Activated naive CD8-positive, alpha-beta T cell treated with anti-CD3 and anti-CD28 coated beads, Interleukin-2, amount 10 ng/mL, durations not matched to agents 7 days and 5 days (primary cell): ENCODE data around the gene PON1. TPM values are rescaled to one million over a fixed set of nuclear protein-coding genes. Genes with fewer than 3 reads are reported as not detected.

ENCODE experiments used
- ATAC-seq: fragments of 150-1000 bp; cut with Tn5 transposase; one replicate; pipeline ENCODE4 v1.10.0; 2021; ENCODE audit warnings: low read depth, moderate library complexity
- POLR2A ChIA-PET: fragments of 350-600 bp; sonication (Branson Sonifier 250); formaldehyde crosslinking; loops from one replicate; lab custom pipeline; 2021; ENCODE audit warnings: antibody characterized with exemption; lab: Charles Lee
- DNase-seq: peaks from one replicate; pipeline ENCODE4 v3.0.0; 2021
- H3K27ac Mint-ChIP-seq: one replicate; pipeline ENCODE4 v1.8.0; 2022; ENCODE audit warnings: mild to moderate bottlenecking, mixed read lengths
- H3K27me3 Mint-ChIP-seq: one replicate; pipeline ENCODE4 v1.8.0; 2022; ENCODE audit warnings: mild to moderate bottlenecking, moderate library complexity, mixed read lengths
- H3K36me3 Mint-ChIP-seq: one replicate; pipeline ENCODE4 v1.8.0; 2021; ENCODE audit warnings: mild to moderate bottlenecking, mixed read lengths
- H3K4me1 Mint-ChIP-seq: one replicate; pipeline ENCODE4 v1.8.0; 2021; ENCODE audit warnings: mixed read lengths
- H3K4me3 Mint-ChIP-seq: one replicate; pipeline ENCODE4 v1.8.0; 2022; ENCODE audit warnings: mild to moderate bottlenecking, moderate library complexity, mixed read lengths
- H3K9me3 Mint-ChIP-seq: one replicate; pipeline ENCODE4 v1.8.0; 2021; ENCODE audit warnings: mixed read lengths
- total RNA-seq, 2 experiments: library from RNA; stranded (reverse); gene quantifications; one replicate each; pipeline ENCODE4 v1.2.3, GENCODE V29; 2021

Gene PON1
- total RNA-seq, 2 experiments from 2014 or later = not detected

DNA sequence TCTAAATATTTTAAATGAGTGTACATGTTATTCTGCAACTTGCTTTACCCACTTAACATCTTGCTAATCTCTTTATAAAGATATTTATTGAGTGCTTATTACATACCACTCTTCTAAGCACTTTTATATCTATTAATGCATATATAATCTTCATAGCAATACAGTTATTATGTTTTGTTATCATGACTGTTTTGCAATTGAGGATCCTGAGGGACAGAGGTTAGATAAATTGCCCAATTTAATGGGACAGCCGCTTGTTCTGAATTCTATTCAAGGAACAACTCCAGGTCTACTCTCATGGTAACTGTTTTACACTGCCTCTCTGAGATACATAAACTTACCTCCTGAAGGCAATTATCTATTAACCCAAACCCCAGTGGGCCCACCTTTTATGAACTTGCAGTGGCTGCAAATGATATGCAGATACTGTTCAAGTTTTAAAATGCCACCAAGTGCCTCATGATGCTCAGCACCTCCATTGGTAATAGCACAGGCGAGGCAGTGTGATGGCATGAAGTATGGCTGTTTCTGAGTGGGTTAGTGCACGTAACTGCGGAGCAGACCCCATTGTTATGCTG is 60.5 kb downstream of the PON1 start:
- Mint-ChIP-seq H3K27ac (no peak overlapping the region), H3K27me3 (peaks cover 7% of the 10 kb centered on the region), H3K9me3 (no peaks in the 10 kb centered on the region), H3K4me1 (no peaks in the 10 kb centered on the region), H3K36me3 (no peaks in the 10 kb centered on the region), H3K4me3 (no peak overlapping the region)
- DNase-seq (no peak), ATAC-seq (no peak)
- POLR2A ChIA-PET = no interaction called here

DNA sequence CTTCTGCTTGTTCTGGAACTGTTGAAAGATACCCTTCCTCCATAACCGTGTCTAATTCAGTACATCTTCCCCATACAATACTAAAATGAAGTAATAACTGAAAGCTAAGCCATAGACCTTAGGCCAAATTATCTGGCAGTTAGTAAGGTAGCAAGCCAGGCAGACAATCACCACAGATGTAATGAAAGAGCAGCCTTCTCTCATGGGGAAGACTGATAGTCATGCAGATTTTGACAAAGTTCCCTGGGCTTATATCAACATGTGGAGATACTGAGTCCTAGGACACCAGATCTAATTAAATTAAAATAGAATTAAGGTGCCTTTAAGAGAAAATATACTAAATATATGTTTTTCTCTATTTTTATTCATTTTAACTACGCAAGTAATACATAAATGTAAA is 61.5 kb downstream of the PON1 start:
- no peaks in the 10 kb centered on the region for H3K4me1 Mint-ChIP-seq
- H3K27ac Mint-ChIP-seq = no peak overlapping the region
- peaks cover 8% of the 10 kb centered on the region for H3K27me3 Mint-ChIP-seq
- no peak for ATAC-seq
- H3K36me3 Mint-ChIP-seq = no peaks in the 10 kb centered on the region
- POLR2A ChIA-PET = no interaction called here
- DNase-seq = no peak
- H3K9me3 Mint-ChIP-seq = no peaks in the 10 kb centered on the region
- no peak overlapping the region for H3K4me3 Mint-ChIP-seq

DNA sequence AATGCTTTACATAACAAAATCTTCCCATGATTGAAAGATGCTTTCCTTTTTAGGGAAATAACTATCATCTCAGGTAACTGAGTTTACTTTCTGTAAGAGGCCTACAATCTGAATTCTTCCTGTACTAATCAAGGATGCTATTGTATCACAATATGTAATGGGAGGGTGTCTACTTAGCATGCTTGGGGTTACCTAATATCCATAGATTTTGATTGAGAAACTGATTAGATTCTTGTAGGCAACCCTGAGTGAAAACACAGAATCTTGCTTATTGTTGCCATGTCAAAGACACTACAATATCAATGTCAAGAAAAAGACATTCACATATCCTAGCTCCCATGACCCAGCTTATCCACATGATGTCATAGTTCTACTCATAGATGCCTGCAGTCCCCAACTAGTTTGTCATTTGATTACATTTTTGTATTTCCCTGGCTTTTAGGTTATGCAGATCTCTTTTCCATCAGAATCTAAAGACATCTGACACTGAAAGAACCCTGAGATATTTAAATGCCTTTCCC is 62.4 kb downstream of the PON1 start:
- H3K27ac Mint-ChIP-seq = no peak overlapping the region
- ATAC-seq (no peak), DNase-seq (no peak)
- peaks cover 8% of the 10 kb centered on the region for H3K27me3 Mint-ChIP-seq
- H3K36me3 Mint-ChIP-seq = no peaks in the 10 kb centered on the region
- H3K9me3 Mint-ChIP-seq = no peaks in the 10 kb centered on the region
- H3K4me1 Mint-ChIP-seq = no peaks in the 10 kb centered on the region
- H3K4me3 Mint-ChIP-seq = no peak overlapping the region
- POLR2A ChIA-PET = no interaction called here

DNA sequence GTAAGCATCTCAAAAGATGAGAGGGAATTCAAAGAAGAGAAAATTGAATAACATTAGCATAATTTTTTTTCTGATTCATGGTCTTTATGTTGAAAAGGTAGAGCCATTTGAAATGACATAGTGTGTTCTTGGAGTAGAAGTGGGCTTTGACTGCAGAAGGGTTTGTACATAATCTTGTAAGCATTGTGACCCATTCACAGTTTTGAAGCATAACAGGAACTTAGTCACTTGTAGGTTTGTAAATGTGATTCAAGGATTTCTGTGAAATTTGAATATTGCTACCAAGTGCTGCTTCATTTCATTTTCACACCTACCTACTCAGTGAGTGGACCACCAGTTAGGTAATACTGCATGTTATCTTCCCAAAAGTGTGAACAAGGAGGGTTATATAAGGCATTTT is 68.6 kb downstream of the PON1 start:
- Mint-ChIP-seq H3K9me3 (no peaks in the 10 kb centered on the region), H3K36me3 (no peaks in the 10 kb centered on the region), H3K27me3 (peaks cover 3% of the 10 kb centered on the region), H3K4me3 (no peak overlapping the region), H3K27ac (no peak overlapping the region), H3K4me1 (no peaks in the 10 kb centered on the region)
- POLR2A ChIA-PET = no interaction called here
- no peak for DNase-seq
- no peak for ATAC-seq

DNA sequence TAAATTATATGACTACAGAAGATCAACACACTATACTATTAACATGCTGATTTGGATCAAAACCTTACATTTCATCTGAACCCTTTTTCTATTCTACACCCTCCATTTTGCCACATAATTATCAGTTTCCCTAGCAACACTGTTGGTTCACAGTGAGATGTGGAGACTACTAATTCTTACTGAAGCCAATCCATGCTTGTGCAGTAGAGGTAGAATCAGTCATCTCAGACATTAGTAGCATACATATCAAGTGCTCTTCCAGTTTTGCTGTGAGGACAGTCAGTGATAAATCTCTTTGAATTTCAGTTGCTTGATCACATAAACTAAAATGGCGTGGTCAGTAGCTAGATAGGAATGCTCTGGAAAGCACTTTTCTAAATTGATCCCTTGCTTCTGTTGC is 70.3 kb downstream of the PON1 start:
- no peaks in the 10 kb centered on the region for H3K36me3 Mint-ChIP-seq
- no peak for ATAC-seq
- no peak for DNase-seq
- H3K27me3 Mint-ChIP-seq = peaks cover 2% of the 10 kb centered on the region
- no peaks in the 10 kb centered on the region for H3K4me1 Mint-ChIP-seq
- no peak overlapping the region for H3K4me3 Mint-ChIP-seq
- no peaks in the 10 kb centered on the region for H3K9me3 Mint-ChIP-seq
- H3K27ac Mint-ChIP-seq = no peak overlapping the region
- POLR2A ChIA-PET = no interaction called here

DNA sequence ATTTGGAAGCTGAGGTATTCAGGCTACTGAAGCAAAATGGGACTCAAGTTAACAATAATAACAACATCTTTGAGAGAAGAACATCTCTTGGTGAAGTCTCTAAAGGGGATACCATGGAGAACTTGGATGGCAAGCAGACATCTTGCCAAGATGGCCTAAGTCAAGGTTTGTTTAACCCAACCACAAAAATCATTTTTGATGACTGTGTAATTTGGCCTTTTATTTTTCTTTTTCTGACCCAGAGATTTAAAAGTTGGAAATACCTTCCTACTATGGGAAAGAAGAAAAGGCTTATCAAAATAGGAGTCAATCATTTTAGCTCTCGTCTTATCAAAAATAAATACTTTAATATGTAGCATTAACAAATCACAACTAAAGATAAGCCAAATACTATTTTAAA is 72.4 kb downstream of the PON1 start:
- Mint-ChIP-seq H3K4me3 (no peak overlapping the region), H3K36me3 (no peaks in the 10 kb centered on the region), H3K9me3 (no peaks in the 10 kb centered on the region), H3K4me1 (no peaks in the 10 kb centered on the region), H3K27ac (no peak overlapping the region), H3K27me3 (no peaks in the 10 kb centered on the region)
- POLR2A ChIA-PET = no interaction called here
- ATAC-seq (no peak), DNase-seq (no peak)

DNA sequence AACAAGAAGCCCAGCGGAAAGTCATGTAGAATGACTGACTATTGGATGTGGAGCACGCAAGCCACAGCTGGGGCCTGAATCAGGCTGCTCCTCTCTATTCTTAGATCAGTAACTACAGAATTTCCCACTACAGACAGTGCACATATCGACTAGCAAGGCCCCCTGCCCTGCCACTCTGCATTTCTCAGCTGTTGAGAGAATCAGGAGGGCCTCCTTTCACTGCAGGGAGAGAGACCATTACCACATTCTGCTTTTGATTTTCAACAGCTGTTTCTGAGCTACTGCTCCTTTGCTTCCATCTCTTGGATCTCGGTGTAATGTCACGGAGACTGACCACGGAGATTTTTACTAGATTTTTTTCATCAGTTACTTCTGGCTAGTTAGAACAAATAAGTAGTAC is 73.8 kb downstream of the PON1 start:
- POLR2A ChIA-PET = no interaction called here
- DNase-seq = no peak

More for the DNA sequence above, 73.8 kb downstream of the PON1 start:
- H3K4me3 Mint-ChIP-seq = no peak overlapping the region
- peaks cover 2% of the 10 kb centered on the region for H3K27me3 Mint-ChIP-seq
- no peak overlapping the region for H3K27ac Mint-ChIP-seq
- H3K9me3 Mint-ChIP-seq = no peaks in the 10 kb centered on the region
- no peaks in the 10 kb centered on the region for H3K36me3 Mint-ChIP-seq
- no peaks in the 10 kb centered on the region for H3K4me1 Mint-ChIP-seq
- no peak for ATAC-seq

Other genes starting within 250 kb of the PON1 start
- gene PON3, start 71.8 kb upstream of the PON1 start, total RNA-seq = not detected
- 1 to 10 TPM; 6.5 to 8.6 TPM for gene PON2, start 110.5 kb upstream of the PON1 start, total RNA-seq
- gene ASB4, start 161.4 kb upstream of the PON1 start, total RNA-seq = not detected